ENCODE data around the gene MRPL50. TPM values are rescaled to one million over a fixed set of nuclear protein-coding genes. Genes with fewer than 3 reads are reported as not detected.

The MRPL50 gene
- total and polyA plus RNA-seq, 2 experiments from 2014 or later, result 25.5 to 59.0 TPM

GRCh38 chr9:101362450-101362849, 36.0 kb downstream of the MRPL50 start:
- DNase-seq (ENCODE audit: low spot score) (no peak), ATAC-seq (no peak)
- no peaks in the 10 kb centered on the region for H3K79me2 ChIP-seq (replicated peaks; ENCODE audit: insufficient read depth)
- no peak overlapping the region for H3K4me2 ChIP-seq
- no peaks in the 10 kb centered on the region for H3K36me3 Mint-ChIP-seq (ENCODE audit: low read depth)
- H3K9me2 ChIP-seq (ENCODE audit: insufficient read depth), result peaks cover 15% of the 10 kb centered on the region; the same call in 1 of the 2 replicates
- TF ChIP-seq REST (IDR thresholded peaks at IDR 0.05; ENCODE audit: unreplicated experiment) (no peak), NANOG (IDR thresholded peaks at IDR 0.05; ENCODE audit: borderline replicate concordance) (no peak), POLR2AphosphoS5 (IDR thresholded peaks at IDR 0.05; ENCODE audit: low read depth) (no peak), ZNF114 (CRISPR knock-in tag; IDR thresholded peaks at IDR 0.05) (no peak)
- H3K27me3 Mint-ChIP-seq (ENCODE audit: insufficient read depth, low read depth, poor library complexity), result no peaks in the 10 kb centered on the region
- H2AFZ ChIP-seq, result no peak overlapping the region
- H3K36me3 ChIP-seq (ENCODE audit: insufficient read depth), result no peaks in the 10 kb centered on the region
- H3K9me3 Mint-ChIP-seq, result no peaks in the 10 kb centered on the region
- H3K4me3 Mint-ChIP-seq, result no peak overlapping the region
- H4K20me1 ChIP-seq (replicated peaks; ENCODE audit: insufficient read depth), result no peaks in the 10 kb centered on the region
- no peaks in the 10 kb centered on the region for H3K4me1 Mint-ChIP-seq
- no peak overlapping the region for H3K27ac Mint-ChIP-seq
- no peaks in the 10 kb centered on the region for H3K4me1 ChIP-seq (ENCODE audit: insufficient read depth)
- no peaks in the 10 kb centered on the region for H3F3A ChIP-seq (replicated peaks; ENCODE audit: low read depth)
- H3K27me3 ChIP-seq (ENCODE audit: insufficient read depth), result no peaks in the 10 kb centered on the region
- no peak overlapping the region for H3K27ac ChIP-seq (ENCODE audit: low read depth)
- no peak overlapping the region for H3K4me3 ChIP-seq

- Histone ChIP-seq H3K4me3 (no peak overlapping the region), H3F3A (replicated peaks; ENCODE audit: low read depth) (no peaks in the 10 kb centered on the region), H3K4me1 (ENCODE audit: insufficient read depth) (no peaks in the 10 kb centered on the region), H2AFZ (no peak overlapping the region), H3K36me3 (ENCODE audit: insufficient read depth) (no peaks in the 10 kb centered on the region), H3K4me2 (no peak overlapping the region), H3K27me3 (ENCODE audit: insufficient read depth) (no peaks in the 10 kb centered on the region), H3K79me2 (replicated peaks; ENCODE audit: insufficient read depth) (no peaks in the 10 kb centered on the region), H3K9me2 (ENCODE audit: insufficient read depth) (peaks cover 15% of the 10 kb centered on the region; the same call in 1 of the 2 replicates), H3K27ac (ENCODE audit: low read depth) (no peak overlapping the region), H4K20me1 (replicated peaks; ENCODE audit: insufficient read depth) (no peaks in the 10 kb centered on the region)
- no peak overlapping the region for H3K27ac Mint-ChIP-seq
- no peak for TF ChIP-seq ZNF331 (CRISPR knock-in tag; IDR thresholded peaks at IDR 0.05; ENCODE audit: low read depth)
- no peak for TF ChIP-seq STAT1 (IDR thresholded peaks at IDR 0.05; ENCODE audit: unreplicated experiment)
- TF ChIP-seq JUNB (IDR thresholded peaks at IDR 0.05; ENCODE audit: unreplicated experiment), result no peak
- peaks cover 3% of the 10 kb centered on the region; the same call in 1 of the 3 replicates for H3K9me3 Mint-ChIP-seq
- H3K4me3 Mint-ChIP-seq, result no peak overlapping the region
- H3K27me3 Mint-ChIP-seq (ENCODE audit: insufficient read depth, low read depth, poor library complexity), result no peaks in the 10 kb centered on the region
- DNase-seq (ENCODE audit: low spot score) (no peak), ATAC-seq (no peak)
- H3K4me1 Mint-ChIP-seq, result no peaks in the 10 kb centered on the region
- H3K36me3 Mint-ChIP-seq (ENCODE audit: low read depth), result no peaks in the 10 kb centered on the region
Observed at GRCh38 chr9:101360647-101361046, 37.8 kb downstream of the MRPL50 start.

- peaks cover 3% of the 10 kb centered on the region; the same call in 1 of the 3 replicates for H3K9me3 Mint-ChIP-seq
- no peaks in the 10 kb centered on the region for H3K27me3 Mint-ChIP-seq (ENCODE audit: insufficient read depth, low read depth, poor library complexity)
- H3K36me3 Mint-ChIP-seq (ENCODE audit: low read depth), result no peaks in the 10 kb centered on the region
- H3K4me1 Mint-ChIP-seq, result no peaks in the 10 kb centered on the region
- Histone ChIP-seq H3K4me2 (no peak overlapping the region), H3K27me3 (ENCODE audit: insufficient read depth) (no peaks in the 10 kb centered on the region), H3F3A (replicated peaks; ENCODE audit: low read depth) (no peaks in the 10 kb centered on the region), H4K20me1 (replicated peaks; ENCODE audit: insufficient read depth) (no peaks in the 10 kb centered on the region), H3K27ac (ENCODE audit: low read depth) (no peak overlapping the region), H3K36me3 (ENCODE audit: insufficient read depth) (no peaks in the 10 kb centered on the region), H3K9me2 (ENCODE audit: insufficient read depth) (peaks cover 15% of the 10 kb centered on the region; the same call in 1 of the 2 replicates), H3K4me3 (no peak overlapping the region), H3K79me2 (replicated peaks; ENCODE audit: insufficient read depth) (no peaks in the 10 kb centered on the region), H3K4me1 (ENCODE audit: insufficient read depth) (no peaks in the 10 kb centered on the region), H2AFZ (no peak overlapping the region)
- H3K4me3 Mint-ChIP-seq, result no peak overlapping the region
- ATAC-seq (no peak), DNase-seq (ENCODE audit: low spot score) (no peak)
- no peak overlapping the region for H3K27ac Mint-ChIP-seq
- no peak for TF ChIP-seq ZNF462 (CRISPR knock-in tag; IDR thresholded peaks at IDR 0.05)
- TF ChIP-seq ZNF331 (CRISPR knock-in tag; IDR thresholded peaks at IDR 0.05; ENCODE audit: low read depth), result no peak
Observed at GRCh38 chr9:101359679-101360078, 38.7 kb downstream of the MRPL50 start.

Data from GM23338 (cell line).